OCI-M2 (cell line): ENCODE data around the gene NF2.

Source experiments
- DNase-seq: peaks from one replicate; lab custom pipeline; 2025; ENCODE audit not compliant: unreplicated experiment; lab: John Stamatoyannopoulos, UW

Gene NF2

DNA sequence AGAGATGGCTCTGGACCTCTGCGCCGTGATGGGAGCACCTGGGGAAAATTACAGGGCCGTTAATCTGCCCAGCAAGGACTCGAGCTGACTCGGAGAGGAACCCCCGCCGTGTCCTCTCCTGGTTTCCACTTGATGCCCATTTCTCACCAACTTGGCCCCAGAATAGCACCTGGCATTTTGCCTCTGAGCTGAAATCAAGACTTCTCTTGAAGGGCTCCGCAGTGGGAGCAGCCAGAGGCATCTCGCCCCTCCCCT lies 97.4 kb downstream of the NF2 start:
- DNase-seq = no peak

DNA sequence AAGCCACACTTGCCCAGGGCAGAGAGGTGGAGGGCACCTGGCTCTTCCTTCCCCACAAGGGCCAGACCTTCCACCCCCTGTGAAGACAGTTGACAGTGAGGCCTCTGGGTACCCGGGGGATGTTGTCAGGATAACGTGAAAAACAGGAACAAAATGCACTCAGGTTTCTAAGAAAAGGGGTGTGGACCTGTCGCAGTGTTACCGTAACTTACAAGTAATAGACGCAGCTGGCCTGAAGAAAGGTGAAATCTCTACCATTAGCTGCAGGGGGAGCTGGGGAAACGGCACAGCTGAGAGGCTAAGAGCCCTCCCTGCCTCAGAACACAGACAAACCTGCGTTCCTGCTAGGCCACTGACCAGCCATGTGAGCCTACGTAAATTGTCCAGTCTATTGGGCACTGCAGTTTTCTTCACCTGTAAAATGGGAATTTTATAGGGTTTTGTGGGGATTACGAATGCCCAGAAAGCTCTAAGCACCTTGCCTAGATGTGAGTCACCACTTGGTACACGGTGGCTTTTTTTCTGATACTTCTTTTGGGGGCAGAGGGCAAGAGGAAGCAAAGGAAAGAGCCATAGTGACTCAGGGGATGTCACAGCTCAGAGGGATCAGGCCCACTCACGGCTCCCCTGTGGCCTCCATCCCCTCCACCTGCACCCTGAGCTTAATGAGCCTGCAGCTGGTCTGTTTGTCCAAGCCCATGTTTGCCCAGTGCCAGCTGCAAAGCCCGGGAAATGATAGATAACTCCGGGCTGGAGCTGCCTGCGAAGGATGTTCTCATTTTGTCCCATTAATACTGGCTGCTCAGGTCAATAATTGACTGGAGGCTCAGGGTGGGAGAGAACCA lies 97.9 kb downstream of the NF2 start:
- DNase-seq = no peak

GRCh38 chr22:29702000-29702930 lies 98.8 kb downstream of the NF2 start:
- no peak for DNase-seq

GRCh38 chr22:29702931-29703501 lies 99.6 kb downstream of the NF2 start:
- DNase-seq = no peak

DNA sequence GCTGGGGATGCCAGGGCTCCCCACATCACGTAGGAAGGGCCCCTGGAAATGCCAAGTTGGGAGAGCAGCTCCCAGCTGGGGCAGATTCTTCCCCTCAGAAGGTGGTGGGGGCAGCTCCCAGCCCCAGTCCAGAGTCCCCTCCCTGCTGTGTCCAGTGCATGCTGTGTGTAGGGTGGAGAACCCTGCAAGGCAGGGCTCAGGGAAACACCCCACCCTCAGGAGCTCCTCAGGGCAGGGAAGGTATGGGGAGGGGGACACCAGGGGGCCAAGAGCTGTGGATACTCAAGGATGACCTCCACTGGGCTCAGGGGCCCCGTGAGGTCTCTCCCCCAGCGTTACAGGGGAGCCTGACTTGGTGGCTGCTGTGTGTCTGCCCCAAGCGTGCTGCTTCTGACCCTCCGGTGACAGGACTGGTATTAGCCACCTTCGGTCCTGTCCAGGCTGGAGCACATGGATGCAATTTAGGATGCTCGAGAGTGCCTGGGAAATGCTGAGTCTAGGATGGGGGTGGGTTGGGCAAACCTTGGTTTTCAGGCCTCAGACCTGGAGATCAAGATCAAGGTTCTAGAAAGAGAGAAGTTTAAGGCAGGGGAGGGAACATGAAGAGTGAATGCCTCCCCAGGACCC lies 100.2 kb downstream of the NF2 start:
- DNase-seq = no peak

DNA sequence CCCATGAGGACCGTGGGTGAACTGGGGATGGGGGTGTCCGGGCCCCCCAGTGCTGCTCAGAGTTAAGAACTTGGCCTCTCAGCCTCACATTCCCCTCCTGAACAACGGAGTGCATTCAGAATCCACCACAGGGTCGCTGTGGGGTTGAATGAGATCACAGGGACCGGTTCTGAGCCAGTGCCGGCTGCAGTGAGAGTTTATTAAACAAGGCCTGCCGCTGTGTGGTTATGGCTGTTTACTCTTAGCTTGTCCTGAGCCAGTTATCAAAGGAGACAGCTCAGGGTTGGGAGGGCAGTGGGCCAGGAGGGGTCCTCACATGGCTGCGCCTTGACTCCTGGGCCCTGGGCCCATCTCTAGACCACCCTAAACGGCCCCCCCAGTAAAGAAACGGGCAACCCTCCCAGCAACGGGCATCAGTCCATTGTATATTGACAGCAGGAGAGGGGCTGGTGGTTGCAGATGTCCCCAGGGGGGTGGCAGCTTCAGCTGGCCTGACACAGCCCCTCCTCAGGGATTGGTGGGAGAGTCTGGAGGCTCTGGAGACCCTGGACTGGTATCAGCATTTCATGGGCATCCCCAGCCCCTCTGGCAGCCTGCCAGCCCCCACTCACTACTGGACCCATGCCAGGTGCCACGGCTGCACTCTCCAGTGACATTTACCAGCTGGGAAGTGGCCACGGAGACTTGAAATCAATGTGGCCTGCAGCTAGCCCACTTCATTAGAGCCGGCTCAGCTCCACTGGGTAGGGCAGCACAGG lies 101.3 kb downstream of the NF2 start:
- DNase-seq = no peak

DNA sequence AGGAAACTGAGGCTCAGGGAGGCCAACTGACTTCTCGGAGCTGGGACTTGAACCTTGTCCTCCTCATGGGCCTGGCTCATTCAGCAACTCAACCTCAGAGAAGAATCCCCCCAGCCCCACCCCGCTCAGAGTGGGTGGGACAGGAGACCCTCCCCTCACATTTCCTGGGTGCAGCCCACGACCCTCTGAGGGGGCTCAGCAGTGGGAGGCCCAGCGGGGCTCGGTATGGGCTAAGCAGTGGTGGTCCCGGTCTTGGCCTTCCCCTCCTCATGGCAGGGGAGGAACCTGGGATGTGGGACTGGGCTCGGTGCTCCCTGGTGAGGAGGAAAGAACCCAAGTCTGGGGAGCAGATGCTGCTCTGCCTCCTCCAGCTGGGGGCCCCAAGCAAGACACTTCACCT lies 102.2 kb downstream of the NF2 start:
- DNase-seq = no peak

- no peak for DNase-seq
These were observed 103.1 kb downstream of the NF2 start for GRCh38 chr22:29706486-29706885.

DNA sequence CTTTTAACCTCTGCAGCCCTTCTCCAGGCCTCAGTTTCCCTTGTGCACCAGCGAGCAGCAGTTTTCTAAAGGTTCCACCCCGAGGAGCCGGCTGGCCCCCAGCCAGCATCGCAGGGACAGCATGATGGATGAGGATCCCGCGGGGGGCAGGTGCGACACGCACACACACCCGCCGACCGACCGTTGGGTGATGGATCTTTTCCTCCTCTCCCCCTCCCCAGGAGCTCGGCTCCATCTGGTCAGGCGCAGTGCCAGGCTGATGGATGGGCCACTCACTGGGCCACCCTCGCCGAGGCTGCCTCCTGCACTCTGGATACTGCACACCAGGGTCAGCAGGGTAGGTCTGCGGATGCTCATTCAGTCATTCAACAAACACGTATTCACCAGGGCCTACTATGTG lies 103.6 kb downstream of the NF2 start:
- no peak for DNase-seq

- no peak for DNase-seq
These were observed 104.0 kb downstream of the NF2 start for GRCh38 chr22:29707471-29707870.

DNA sequence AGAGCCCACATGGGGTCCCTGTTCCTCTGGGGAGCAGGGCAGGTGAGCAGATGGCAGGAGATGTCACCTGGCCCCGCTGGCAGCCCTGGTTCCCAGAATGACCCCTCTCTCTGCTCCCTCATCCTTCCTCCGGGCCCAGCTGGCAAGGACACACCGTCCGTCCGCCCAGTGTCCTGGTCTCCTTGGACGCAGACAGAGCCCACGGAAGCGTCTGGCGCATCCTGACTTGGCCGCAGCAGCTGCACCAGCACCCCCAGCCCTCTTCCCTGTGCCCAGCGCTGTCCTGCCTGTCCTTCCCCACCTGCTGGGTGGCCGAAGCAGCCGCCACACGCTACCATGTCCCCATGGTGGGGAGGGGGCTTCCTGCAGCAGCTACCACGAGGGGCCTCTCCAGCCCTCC lies 106.8 kb downstream of the NF2 start:
- no peak for DNase-seq

DNA sequence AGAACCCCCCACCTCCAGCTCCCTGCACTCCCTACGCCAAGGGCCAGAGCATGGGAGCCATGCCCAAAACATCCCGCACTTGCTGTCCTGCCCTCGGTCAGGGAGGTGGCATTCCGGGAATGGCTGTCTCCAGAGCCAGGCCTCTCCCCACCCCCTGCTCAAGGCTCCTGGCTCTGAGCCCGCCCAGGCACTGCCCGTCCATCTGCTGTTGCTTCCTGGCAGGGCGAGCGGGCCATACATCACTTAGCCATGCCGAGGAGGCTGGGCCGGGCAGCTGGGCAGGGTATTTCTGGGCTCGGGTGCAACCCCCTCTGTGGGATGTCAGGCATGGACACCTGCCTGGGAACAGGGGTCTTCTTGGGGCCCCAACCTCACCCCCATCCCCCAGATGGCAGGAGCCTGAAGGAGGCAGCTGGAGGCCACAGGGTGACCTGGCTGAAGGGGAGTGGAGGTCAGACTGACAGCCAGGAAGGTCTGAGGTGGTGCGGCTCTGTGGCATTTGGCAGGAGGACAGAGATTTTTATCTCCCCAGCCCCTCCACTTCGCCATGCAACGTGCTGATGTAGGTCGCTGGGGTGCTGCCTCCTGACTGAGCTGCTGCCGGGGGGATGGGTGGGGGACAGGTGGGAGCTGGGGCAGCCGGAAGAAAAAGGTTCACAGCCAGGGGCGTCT lies 107.6 kb downstream of the NF2 start:
- DNase-seq = no peak

DNA sequence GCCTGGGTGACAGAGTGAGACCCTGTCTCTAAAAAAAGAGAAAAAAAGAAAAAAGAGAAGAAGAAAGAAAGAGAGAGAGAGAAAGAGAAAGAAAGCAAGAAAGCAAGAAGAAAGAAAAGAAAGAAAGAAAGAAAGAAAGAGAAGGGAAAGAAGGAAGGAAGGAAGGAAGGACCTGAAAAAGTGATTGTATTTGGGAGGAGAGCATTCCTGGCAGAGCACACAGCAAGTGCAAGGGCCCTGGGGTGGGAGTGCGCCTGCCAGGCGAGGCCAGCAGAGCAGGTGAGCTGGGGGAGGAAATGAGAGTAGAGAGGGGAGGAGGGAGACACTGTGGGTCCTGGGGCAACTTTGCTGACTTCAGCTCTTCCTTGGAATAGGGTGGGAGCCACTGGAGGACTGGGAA lies 108.7 kb downstream of the NF2 start:
- DNase-seq = no peak

DNA sequence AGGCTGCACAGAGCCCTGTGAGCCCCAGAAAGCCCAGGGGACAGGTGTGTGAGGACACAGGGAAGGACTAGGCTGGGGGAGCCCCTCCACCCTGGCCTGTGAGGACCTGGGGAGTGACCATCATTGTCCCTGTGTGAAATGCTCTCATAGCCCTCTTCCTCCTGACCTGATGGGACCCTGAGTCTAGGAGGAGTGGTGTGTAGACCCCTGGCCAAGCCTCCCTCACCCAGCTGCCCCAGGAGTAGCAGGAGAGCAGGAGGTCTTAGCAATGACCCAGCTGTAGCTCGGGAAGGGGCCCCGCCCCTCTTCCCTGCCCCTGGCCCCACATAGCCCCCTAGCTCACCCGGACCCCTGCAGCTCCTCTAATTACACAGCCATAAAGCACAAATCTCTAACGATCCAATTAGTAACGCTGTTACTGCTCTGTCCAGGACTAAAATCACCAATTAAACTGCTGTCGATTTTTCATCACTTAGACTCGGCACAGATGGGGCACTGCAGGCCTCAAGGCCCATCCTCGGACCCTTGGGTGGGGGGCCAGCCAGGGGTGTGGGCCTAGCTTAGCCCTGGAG lies 109.8 kb downstream of the NF2 start:
- DNase-seq = no peak

DNA sequence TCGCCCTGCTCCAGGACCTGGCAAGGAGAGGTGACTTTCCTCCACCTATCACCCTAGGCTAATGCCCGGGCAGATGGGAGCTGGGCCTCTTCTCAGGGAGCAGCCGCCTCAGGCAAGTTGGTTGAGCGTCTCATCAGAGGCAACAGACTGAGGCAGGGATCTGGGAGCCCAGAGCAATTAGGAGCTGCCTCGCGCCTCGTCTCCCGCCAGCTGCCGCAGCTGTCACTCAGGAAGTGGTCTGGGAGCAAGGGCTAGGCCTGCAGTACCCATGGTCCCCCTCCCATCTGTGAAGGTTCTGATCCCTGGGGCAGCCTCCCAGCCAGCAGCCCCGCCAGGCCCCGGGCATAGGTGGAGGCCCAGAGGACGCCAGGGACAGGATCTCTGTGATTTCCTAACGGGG lies 111.8 kb downstream of the NF2 start:
- DNase-seq = no peak

- DNase-seq = no peak
These were observed 112.3 kb downstream of the NF2 start for GRCh38 chr22:29715705-29716104.

DNA sequence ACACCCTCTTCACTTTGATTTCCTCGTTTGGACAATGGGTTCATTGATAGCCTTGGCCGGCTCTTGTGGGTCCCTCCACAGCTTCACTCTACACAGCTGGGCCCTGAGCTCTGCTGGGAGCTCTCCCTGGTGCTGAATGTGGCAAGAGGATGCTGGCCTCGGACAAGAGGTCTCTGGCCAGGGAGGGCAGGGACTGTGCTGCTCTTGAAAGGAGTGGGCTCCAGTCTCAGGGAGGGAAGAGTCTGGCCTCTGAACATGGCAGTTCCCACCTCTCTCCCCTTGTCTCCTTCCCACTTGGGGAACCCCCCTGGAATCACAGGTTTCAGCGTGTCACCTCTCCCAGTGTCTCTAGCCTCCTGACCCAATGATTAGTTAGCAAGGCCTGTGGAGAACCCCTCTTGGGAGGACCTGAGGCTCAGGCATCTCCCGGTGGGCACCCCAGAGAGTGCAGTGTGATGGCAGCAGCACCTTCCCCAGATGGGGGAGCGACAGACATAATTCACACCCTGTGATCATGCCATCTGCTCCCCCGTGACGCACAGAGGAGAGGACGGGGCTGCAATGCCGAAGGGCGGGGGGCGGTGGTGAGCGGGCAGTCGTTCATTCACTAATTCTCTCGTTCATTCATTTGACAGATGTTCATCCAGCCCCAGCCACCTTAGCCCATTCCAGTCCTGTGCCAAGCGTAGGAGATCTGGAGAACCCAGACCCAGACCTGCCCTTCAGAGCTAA lies 113.5 kb downstream of the NF2 start:
- no peak for DNase-seq

- DNase-seq = no peak
These were observed 114.4 kb downstream of the NF2 start for GRCh38 chr22:29717789-29718188.
